Smooth muscle cell (in vitro differentiated cells): ENCODE measurements around the gene ZNF436. TPM values are rescaled to one million over a fixed set of nuclear protein-coding genes. Genes with fewer than 3 reads are reported as not detected.
A peak's percentile ranks its signal among the peaks of the same experiment; 100 is the strongest.

Experiments
- DNase-seq: peaks from one replicate; lab custom pipeline; 2025; ENCODE audit not compliant: unreplicated experiment; lab: John Stamatoyannopoulos, UW
- H2AFZ ChIP-seq: fragments of 200-600 bp; sonication (generic); 2 replicates; pipeline ENCODE4 v1.6.0; 2016; ENCODE audit warnings: antibody characterized with exemption, low read depth, mild to moderate bottlenecking
- H3F3A ChIP-seq: fragments of 200-600 bp; sonication (generic); 2 replicates; pipeline ENCODE4 v1.6.0; 2017; ENCODE audit warnings: antibody characterized with exemption, low read depth
- H3K27ac ChIP-seq: fragments of 200-600 bp; sonication (generic); 2 replicates; pipeline ENCODE4 v1.5.1; 2016; ENCODE audit warnings: low read depth, mild to moderate bottlenecking
- H3K27me3 ChIP-seq: fragments of 200-600 bp; sonication (generic); 2 replicates; pipeline ENCODE4 v1.6.1; 2016; ENCODE audit warnings: low read depth, mild to moderate bottlenecking
- H3K36me3 ChIP-seq: fragments of 200-600 bp; sonication (generic); 2 replicates; pipeline ENCODE4 v1.5.1; 2016; ENCODE audit warnings: low read depth
- H3K4me1 ChIP-seq: fragments of 200-600 bp; sonication (generic); 2 replicates; pipeline ENCODE4 v1.5.1; 2016; ENCODE audit warnings: low read depth
- H3K4me2 ChIP-seq: fragments of 200-600 bp; sonication (generic); 2 replicates; pipeline ENCODE4 v1.6.0; 2016; ENCODE audit warnings: mild to moderate bottlenecking
- H3K4me3 ChIP-seq: fragments of 200-600 bp; sonication (generic); 2 replicates; pipeline ENCODE4 v1.5.1; 2016; ENCODE audit warnings: mild to moderate bottlenecking
- H3K79me2 ChIP-seq: fragments of 200-600 bp; sonication (generic); 2 replicates; pipeline ENCODE4 v1.6.0; 2016; ENCODE audit warnings: low read depth, mild to moderate bottlenecking
- H3K9ac ChIP-seq: fragments of 200-600 bp; sonication (generic); 2 replicates; pipeline ENCODE4 v1.6.0; 2016; ENCODE audit warnings: low read depth
- H3K9me3 ChIP-seq: fragments of 200-600 bp; sonication (generic); replicated peaks from 2 replicates; pipeline ENCODE4 v1.5.1; 2016; ENCODE audit warnings: low read depth
- H4K20me1 ChIP-seq: fragments of 200-600 bp; sonication (generic); 2 replicates; pipeline ENCODE4 v1.6.0; 2016; ENCODE audit warnings: low read depth
- CTCF ChIP-seq: fragments of 200-600 bp; sonication (generic); IDR thresholded peaks from 2 replicates; pipeline ENCODE4 v1.5.1; 2017; ENCODE audit warnings: borderline replicate concordance, mild to moderate bottlenecking, antibody characterized with exemption; ENCODE audit not compliant: insufficient read depth, poor library complexity, severe bottlenecking
- WGBS: methylation state at CpG from one replicate; pipeline ENCODE4 v1.1.7; 2016; ENCODE audit warnings: low lambda C conversion rate; 5-methylcytosine and 5-hydroxymethylcytosine counted together
- polyA plus RNA-seq: library from polyadenylated mRNA; unstranded; fragments of >200 nt; fragmentation: Nextera tagmentation; extraction: Ambion mirVana; gene quantifications from 2 replicates; pipeline ENCODE4 v1.2.1, GENCODE V29; 2016
- total RNA-seq: library from RNA; depleted of rRNA; stranded (reverse); fragments of >200 nt; gene quantifications from 2 replicates; pipeline ENCODE4 v1.2.3, GENCODE V29; 2014

The ZNF436 gene
- total and polyA plus RNA-seq, 2 experiments from 2014 or later = 7.1 to 12.9 TPM

GRCh38 chr1:23344987-23345472 is 24.6 kb downstream of the ZNF436 start:
- peaks cover 33% of the 10 kb centered on the region for H4K20me1 ChIP-seq
- H3K4me2 ChIP-seq = peak overlapping the region; percentile 90
- no peak for TF ChIP-seq CTCF
- peaks cover 33% of the 10 kb centered on the region for H3K4me1 ChIP-seq
- WGBS = 53% methylated on average over 8 of the region's 8 CpGs
- peak overlapping the region; percentile 95 for H3K4me3 ChIP-seq
- H3K9me3 ChIP-seq = no peaks in the 10 kb centered on the region
- DNase-seq = no peak
- no peaks in the 10 kb centered on the region for H3K36me3 ChIP-seq
- H3K79me2 ChIP-seq = peaks cover 40% of the 10 kb centered on the region
- H3K27me3 ChIP-seq = peaks cover 4% of the 10 kb centered on the region
- peaks cover 9% of the 10 kb centered on the region for H3F3A ChIP-seq
- H2AFZ ChIP-seq = peak overlapping the region; percentile 89
- H3K9ac ChIP-seq = peak overlapping the region; percentile 99
- H3K27ac ChIP-seq = peak overlapping the region; percentile 100

GRCh38 chr1:23344111-23344986 is 25.3 kb downstream of the ZNF436 start, which contains the start of gene HNRNPR:
TSS of gene HNRNPR (minus strand) at chr1:23344284. CDS start at chr1:23341008, 3,276 bp downstream.
- Histone ChIP-seq H3K27me3 (peaks cover 4% of the 10 kb centered on the region), H3K79me2 (peaks cover 47% of the 10 kb centered on the region), H3K27ac (peak within 1 kb of the TSS; percentile 100), H3K4me2 (peak within 1 kb of the TSS; percentile 90), H3F3A (peaks cover 9% of the 10 kb centered on the region), H3K36me3 (no peaks in the 10 kb centered on the region), H2AFZ (peak within 1 kb of the TSS; percentile 89), H4K20me1 (peaks cover 40% of the 10 kb centered on the region), H3K9ac (peak within 1 kb of the TSS; percentile 99), H3K9me3 (no peaks in the 10 kb centered on the region), H3K4me3 (peak within 1 kb of the TSS; percentile 95), H3K4me1 (peaks cover 40% of the 10 kb centered on the region)
- DNase-seq = peak; percentile 95
- no peak for TF ChIP-seq CTCF
- under 1% methylated on average over 76 of the region's 87 CpGs for WGBS

- TF ChIP-seq CTCF = no peak
- Histone ChIP-seq H3K4me2 (peak overlapping the region; percentile 84), H4K20me1 (peaks cover 49% of the 10 kb centered on the region), H3K9me3 (no peaks in the 10 kb centered on the region), H3K27ac (peak overlapping the region; percentile 100), H3K4me1 (peaks cover 42% of the 10 kb centered on the region), H3K36me3 (peaks cover 3% of the 10 kb centered on the region), H3K9ac (peak overlapping the region; percentile 99), H3F3A (peaks cover 9% of the 10 kb centered on the region), H3K27me3 (peaks cover 4% of the 10 kb centered on the region), H3K4me3 (peak overlapping the region; percentile 95), H3K79me2 (peaks cover 56% of the 10 kb centered on the region), H2AFZ (no peak overlapping the region)
- DNase-seq = peak; percentile 45
- under 1% methylated on average over 54 of the region's 66 CpGs for WGBS
These were observed 26.2 kb downstream of the ZNF436 start for GRCh38 chr1:23343221-23344110.
